DOHH2 (cell line): ENCODE measurements around the gene ZBTB43.

Experiments
- EZH2phosphoT487 ChIP-seq: fragments of 200-600 bp; sonication (generic); IDR thresholded peaks from 2 replicates; pipeline ENCODE4 v1.6.1; 2017; ENCODE audit warnings: borderline replicate concordance, mild to moderate bottlenecking, antibody characterized with exemption, low read length, moderate library complexity, mixed read lengths
- TF ChIP-seq, protein P1 (sequence below): fragments of 200-600 bp; sonication (generic); IDR thresholded peaks from one replicate; pipeline ENCODE4 v1.5.1; 2014; ENCODE audit warnings: antibody characterized with exemption, mild to moderate bottlenecking, low read depth, low read length; ENCODE audit not compliant: poor library complexity, severe bottlenecking

GRCh38 chr9:126875756-126876510 is 71.1 kb downstream of the ZBTB43 start:
- TF ChIP-seq, protein P1, sequence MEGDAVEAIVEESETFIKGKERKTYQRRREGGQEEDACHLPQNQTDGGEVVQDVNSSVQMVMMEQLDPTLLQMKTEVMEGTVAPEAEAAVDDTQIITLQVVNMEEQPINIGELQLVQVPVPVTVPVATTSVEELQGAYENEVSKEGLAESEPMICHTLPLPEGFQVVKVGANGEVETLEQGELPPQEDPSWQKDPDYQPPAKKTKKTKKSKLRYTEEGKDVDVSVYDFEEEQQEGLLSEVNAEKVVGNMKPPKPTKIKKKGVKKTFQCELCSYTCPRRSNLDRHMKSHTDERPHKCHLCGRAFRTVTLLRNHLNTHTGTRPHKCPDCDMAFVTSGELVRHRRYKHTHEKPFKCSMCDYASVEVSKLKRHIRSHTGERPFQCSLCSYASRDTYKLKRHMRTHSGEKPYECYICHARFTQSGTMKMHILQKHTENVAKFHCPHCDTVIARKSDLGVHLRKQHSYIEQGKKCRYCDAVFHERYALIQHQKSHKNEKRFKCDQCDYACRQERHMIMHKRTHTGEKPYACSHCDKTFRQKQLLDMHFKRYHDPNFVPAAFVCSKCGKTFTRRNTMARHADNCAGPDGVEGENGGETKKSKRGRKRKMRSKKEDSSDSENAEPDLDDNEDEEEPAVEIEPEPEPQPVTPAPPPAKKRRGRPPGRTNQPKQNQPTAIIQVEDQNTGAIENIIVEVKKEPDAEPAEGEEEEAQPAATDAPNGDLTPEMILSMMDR, result no peak
- no peak for TF ChIP-seq EZH2phosphoT487
